GM19397 (cell line): ENCODE data around the gene EFR3B.

ENCODE experiments used
- ATAC-seq: cut with Tn5 transposase; IDR thresholded peaks from one replicate; pipeline ENCODE4 v1.9.1; 2021; ENCODE audit warnings: mild to moderate bottlenecking, moderate library complexity; ENCODE audit not compliant: unreplicated experiment

Gene EFR3B

DNA sequence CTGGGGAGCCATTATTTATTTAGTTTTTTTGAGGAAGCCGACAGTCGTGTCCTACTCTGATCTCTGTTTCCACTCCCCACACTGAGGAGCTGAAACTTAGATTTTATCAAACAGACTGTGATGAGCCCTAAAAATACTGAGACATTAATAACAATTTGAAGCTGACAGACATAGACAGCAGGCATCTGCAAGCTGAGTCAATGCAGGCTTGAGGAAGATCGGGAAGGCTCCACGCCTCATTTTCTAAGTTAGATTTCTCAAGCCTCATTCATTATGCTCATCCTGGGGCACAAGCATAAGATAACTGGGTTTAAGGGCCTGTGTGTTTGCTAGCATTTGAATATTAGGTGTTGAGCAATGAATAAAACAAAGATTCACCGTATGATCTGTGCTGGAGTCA is 26.3 kb downstream of the EFR3B start:
- no peak for ATAC-seq

DNA sequence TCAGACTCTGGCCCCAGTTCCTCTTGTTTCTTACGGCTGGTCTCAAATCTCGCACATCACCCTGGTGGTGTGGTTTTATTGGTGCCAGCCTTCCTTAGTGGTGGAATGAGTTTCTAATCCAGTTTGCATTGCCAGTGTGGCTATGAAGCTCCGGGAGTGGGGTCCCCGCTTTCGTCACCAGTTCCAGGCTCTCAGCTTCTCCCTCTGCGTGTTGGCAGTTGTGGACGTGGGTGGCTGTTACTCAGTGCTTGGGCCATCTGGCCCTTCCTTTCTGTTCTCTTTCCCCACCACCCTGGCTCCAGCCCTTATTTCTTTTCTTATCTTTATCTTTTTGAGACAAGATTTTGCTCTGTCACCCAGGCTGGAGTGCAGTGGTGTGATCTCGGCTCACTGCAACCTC is 30.1 kb downstream of the EFR3B start:
- no peak for ATAC-seq

GRCh38 chr2:25072606-25073005 is 30.7 kb downstream of the EFR3B start:
- no peak for ATAC-seq

DNA sequence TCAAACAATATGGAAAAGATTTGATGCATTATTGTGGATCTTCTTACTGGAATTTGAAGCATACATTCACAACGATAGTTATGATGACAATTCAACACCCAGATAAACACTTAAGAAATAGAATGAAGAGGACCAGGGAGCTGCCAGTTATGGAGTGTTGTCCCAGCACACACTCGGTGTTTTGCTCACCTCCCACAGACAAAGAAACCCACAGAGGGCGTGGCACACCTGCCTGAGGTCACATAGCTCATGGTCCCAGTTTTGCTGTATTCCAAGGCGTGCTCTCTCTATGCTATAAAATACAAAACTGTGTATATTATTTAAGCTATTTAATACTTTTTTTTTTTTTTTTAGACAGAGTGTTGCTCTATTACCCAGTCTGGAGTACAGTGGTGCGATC is 31.1 kb downstream of the EFR3B start:
- no peak for ATAC-seq

DNA sequence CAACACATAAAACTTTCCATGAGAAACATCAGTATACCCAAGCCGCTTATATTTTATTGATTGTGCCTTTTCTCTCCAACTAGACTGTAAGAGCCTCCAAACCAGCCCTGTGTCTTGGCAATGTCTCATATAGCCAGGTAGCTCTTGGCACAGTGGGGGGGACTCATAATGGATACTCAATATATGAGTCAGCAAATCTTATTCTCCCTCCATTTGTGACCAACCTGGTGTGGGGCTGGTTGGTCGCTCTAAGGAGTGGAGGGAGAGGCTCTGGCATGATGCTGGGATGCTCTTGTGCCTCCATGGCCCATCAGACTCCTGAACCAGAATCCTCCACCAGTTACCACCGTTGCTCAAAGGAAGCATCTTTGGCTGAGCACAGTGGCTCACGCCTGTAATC is 32.0 kb downstream of the EFR3B start:
- no peak for ATAC-seq

DNA sequence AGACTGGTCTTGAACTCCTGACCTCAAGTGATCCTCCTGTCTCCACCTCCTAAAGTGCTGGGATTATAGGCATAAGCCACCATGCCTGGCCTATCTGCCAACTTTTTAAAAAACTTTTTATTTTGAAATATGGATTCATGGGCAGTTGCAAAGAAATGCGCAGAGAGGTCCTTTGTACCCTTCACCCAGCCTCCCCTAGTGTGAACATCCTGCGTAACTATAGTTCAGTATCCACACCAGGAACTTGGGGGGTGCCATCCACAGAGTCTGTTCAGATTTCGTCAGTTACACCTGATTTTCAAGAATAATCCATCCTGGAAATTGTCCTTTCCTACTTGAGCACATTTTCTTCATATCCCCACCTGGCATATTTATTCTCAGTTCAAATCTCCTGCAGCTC is 33.0 kb downstream of the EFR3B start:
- ATAC-seq: no peak

DNA sequence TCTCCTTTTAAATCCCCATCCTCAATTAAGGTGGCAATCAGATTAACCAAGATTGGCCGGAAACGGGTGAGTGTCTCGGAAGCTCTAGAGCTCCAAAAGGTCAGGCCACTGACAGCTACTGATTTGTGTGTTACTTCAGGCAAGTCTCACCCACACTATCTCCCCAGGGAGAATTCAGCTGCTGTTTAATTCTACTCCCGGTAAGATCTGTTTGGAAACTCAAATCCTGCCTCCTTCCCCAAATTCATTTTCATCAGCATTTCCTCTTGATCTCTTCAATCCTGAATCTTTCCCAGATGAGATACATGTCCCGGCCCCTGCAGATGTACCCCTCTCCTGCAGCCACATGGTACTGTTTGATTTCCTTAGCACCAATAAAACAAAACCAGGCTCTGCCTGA is 34.9 kb downstream of the EFR3B start:
- ATAC-seq: no peak

- ATAC-seq: no peak
These were observed 35.9 kb downstream of the EFR3B start for GRCh38 chr2:25077789-25078169.

DNA sequence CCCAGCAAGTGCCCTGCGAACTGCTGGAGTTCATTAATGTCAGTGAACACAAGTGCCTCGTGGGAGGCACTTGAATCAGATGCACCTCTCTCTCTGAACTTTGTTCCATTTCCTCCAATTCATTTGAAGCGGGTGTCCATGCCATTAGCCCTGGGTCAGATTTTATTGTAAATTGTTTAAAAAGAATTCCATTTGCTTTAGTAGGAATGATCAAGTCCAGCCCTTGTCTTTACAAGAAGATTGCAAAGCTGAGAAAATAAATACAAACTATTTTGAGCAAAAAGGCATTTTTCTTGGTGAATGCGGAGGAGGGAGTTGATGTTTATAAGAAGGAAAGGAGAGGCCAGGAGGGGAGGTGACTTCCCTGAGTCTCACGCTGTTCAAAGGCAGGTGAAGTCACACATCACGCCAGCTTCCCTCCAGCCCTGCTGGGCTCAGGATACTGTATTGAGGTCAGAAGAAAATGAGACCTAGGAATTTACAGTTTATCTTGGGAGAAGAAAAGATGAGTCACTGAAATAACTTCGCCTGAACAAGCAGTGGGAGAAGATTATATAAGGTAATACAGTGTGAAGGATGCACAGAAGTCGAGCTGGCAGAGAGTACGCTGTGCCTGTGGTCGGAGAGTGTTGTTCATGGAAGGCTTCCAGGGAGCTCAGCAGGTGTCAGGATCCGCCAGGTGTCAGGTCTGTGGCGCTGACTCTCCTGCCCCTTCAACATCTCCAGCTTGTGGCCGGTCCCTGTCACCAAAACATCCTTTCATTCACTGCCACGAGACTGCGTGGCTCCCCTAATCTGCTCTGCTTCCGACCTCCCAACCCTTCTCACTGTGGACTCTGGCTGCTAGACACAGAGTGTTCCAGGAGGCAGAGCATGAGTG is 36.5 kb downstream of the EFR3B start:
- ATAC-seq: no peak

- no peak for ATAC-seq
These were observed 37.3 kb downstream of the EFR3B start for GRCh38 chr2:25079050-25079635.

GRCh38 chr2:25081237-25081790 is 39.4 kb downstream of the EFR3B start:
- ATAC-seq: no peak

- ATAC-seq: no peak
These were observed 40.2 kb downstream of the EFR3B start for GRCh38 chr2:25082002-25082622.

GRCh38 chr2:25085761-25086560 is 44.1 kb downstream of the EFR3B start:
- no peak for ATAC-seq

GRCh38 chr2:25088817-25089516 is 47.1 kb downstream of the EFR3B start:
- no peak for ATAC-seq

DNA sequence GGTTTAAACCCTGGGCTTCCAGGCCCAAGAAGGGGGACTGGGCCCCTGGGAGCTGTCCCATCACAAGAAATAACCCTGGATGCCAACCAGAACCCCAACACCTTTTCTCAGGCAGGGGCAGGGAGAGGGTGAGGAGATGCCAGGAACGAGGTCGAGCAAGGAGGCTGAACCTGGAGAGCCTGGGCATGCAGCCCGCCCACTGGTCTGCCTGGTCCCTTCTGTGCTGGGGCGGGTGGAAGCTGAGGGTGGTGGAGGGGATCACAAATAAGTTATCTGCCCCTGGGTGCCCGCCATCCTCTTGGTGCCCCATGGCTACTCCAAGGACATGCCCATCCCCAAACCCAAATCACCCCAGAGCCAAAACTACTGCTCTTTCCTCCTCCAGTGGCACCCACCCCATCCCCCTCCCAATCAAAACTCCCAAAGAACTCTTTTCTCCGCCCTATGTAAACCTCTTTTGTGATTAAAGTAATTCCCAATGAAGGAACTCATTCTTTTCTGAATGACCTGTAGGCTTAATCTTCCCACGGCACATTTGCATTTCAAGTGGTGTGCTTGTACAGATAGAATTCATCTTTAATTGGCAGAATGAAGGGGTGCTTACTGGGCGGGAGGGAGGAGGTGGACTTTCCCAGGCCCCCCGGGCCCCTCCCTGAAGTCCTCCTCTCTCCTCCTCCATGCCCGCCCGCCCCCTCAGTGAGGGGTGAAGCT is 47.9 kb downstream of the EFR3B start:
- no peak for ATAC-seq

- no peak for ATAC-seq
These were observed 48.9 kb downstream of the EFR3B start for GRCh38 chr2:25090801-25091200.

DNA sequence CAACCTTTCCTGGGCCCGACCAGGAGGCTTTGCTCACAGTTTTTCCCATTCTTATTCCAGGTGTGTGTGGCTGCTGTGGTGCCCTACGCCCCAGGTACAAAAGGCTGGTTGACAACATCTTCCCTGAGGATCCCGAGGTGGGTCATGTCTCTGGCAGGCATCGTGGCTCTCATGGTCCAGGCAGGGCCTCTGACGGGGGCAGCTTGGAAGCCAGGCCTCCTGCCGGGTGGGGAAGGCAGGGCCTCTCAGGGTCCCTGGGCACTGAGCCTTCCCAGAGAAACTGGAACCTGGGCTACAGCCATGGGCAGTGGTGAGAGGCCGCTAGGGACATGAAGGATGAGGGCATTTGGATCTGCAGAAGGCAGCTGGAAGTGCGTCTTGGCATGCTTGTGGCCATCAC is 49.4 kb downstream of the EFR3B start:
- ATAC-seq: no peak

GRCh38 chr2:25098056-25098455 is 56.2 kb downstream of the EFR3B start:
- ATAC-seq: no peak

DNA sequence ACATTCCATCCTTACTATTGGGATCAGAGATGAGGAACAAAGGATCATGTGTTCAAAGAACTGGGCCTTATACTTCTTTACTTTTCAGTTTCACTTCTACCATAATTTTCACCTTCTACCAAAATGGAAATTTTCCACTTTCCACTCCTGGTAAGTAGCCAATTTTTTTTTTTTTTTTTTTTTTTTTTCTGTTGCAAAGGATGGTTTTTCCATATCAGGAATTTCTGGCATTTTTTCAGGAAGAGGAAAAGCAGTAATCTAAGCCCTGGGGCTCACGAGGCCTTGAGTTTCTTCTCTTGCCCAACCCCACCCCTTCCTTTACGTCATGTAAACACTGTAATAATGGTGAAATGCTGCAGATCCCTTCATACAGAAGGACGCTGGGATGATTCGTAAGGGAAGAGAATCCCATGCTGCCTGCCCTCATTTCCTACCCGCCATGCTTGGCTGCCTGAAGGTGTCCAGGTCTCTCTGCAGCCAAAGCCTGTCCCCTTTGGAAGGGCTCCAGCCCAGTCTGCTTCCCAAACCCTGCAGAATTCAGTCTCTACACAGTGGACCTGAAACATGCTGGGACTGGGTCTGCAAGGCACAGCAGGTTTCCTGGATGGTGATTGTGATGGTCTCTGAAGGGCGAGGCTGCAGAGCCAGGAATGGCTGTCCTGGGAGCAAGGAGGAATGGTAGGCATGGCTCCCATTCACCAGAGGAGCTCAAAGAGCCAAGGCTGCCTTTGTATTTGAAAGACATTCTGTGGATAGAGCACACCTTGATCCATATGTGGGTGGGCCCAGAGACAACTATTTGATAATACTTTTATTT is 57.0 kb downstream of the EFR3B start:
- ATAC-seq: no peak
